Activated CD4-positive, alpha-beta T cell treated with anti-CD3 and anti-CD28 coated beads for 1 hour (primary cell): ENCODE data around the gene MSL3B.

ENCODE experiments used
- DNase-seq: peaks from one replicate; pipeline ENCODE4 v3.0.0-alpha.2; 2020

MSL3B gene

DNA sequence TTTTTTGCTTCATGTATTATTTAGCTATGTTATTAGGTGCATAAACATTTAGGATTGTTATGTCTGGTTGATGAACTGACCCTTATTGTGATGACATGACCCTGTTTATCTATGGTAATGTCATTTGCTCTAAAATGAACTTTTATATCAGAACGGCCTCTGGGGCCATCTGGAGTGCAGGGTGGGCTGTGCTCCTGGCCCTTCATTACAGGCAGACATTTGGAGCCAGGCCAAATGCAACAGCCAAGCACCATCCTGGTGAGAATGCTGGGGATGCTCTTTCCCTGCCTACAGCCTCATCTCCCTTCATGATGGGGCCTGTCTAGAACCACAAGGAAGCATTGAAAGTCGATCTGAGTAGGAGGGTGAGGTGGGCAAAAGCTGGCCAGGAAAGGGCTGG lies 51.9 kb downstream of the MSL3B start:
- DNase-seq, result no peak

DNA sequence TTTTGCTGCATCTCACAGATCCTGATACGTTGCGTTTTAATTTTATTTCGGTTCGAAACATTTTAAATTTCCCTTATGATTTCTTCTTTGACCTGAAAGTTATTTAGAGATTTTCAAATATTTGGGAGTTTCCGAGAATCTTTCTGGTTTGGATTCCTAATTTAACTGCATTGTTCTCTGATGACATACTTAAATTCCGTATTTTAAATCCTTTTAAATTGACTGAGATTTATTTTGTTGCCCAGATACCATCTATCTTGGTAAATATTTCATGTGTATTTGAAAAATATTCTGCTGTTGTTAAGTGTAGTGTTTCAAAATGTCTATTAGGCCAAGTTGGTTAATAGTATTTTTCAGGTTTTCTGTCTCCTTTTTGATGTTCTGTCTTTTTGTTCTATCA lies 52.3 kb downstream of the MSL3B start:
- no peak for DNase-seq
